Measurements from ENCODE around the gene CAPZB. TPM values are rescaled to one million over a fixed set of nuclear protein-coding genes. Genes with fewer than 3 reads are reported as not detected.
A peak's percentile ranks its signal among the peaks of the same experiment; 100 is the strongest.

The CAPZB gene
- total and polyA plus RNA-seq, 2 of the 4 experiments (the other 2 are of a cell fraction): 216 to 304 TPM

DNA sequence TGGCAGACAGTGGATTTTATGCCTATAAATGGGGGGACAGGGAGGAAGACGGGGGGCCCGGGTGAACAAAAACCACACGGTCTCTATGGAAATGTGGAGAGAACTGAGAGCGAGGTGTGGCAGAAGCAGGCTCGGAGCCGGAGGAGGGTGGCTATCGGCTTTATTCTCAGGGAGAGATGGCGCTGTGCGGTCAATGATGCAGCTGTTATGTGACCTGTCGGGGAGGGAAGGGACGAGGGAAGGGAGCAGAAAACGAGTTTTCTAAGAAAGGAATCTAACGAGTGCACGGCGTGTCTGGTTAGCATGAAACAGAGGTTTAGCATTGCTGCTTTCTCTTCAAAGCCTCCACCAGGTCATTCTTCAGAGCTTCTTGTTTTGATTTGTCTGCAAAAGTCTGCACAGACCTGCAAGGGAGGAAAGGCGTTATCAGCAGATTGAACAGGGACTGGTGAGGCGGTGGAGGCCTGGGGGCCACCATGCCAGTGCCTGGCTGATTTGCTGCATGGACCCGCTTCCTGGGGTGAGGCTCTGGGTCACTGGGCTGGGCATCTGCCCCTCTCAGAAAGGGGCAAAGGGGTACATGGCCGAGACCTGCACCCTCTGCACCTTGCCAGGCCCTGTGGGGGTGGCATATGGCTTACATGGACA lies 146.0 kb downstream of the CAPZB start:
- ATAC-seq (ENCODE audit: low read depth): no peak
- Histone ChIP-seq H3K36me3 (ENCODE audit: control insufficient read depth, insufficient read depth, low read length) (peaks cover 57% of the 10 kb centered on the region), H2AK5ac (ENCODE audit: low read depth, low read length) (no peak overlapping the region), H3K4me2 (ENCODE audit: low read depth, low read length) (no peak overlapping the region), H3K79me1 (ENCODE audit: low read depth in 1 of 2, low read length in 2 of 2) (peaks cover 7 to 24% of the 10 kb centered on the region in 2 experiments), H4K5ac (ENCODE audit: low read depth, low read length) (no peak overlapping the region), H3K9me1 (ENCODE audit: insufficient read depth, low read length) (peaks cover 6% of the 10 kb centered on the region; the same call in 1 of the 2 replicates), H2AFZ (replicated peaks; ENCODE audit: low read length, poor library complexity) (no peak overlapping the region), H2BK120ac (ENCODE audit: low read depth, low read length) (no peak overlapping the region), H3K27ac (ENCODE audit: insufficient read depth, low read length) (no peak overlapping the region), H4K91ac (ENCODE audit: insufficient read depth, low read depth, low read length) (no peak overlapping the region), H2BK15ac (ENCODE audit: low read depth, low read length) (no peak overlapping the region), H3K9ac (ENCODE audit: low read depth, low read length) (no peak overlapping the region), H4K8ac (ENCODE audit: low read depth in 2 of 2, low read length in 2 of 2) (no peak overlapping the region), H3K14ac (replicated peaks; ENCODE audit: low read depth, low read length) (no peak overlapping the region), H3K4me1 (ENCODE audit: control insufficient read depth, insufficient read depth, low read length) (no peaks in the 10 kb centered on the region), H3K9me3 (ENCODE audit: control insufficient read depth, insufficient read depth, low read length) (no peaks in the 10 kb centered on the region), H2AK9ac (replicated peaks; ENCODE audit: low read depth, low read length, poor library complexity) (peak overlapping the region; percentile 45), H3K56ac (ENCODE audit: extremely low read depth, insufficient read depth, low read length) (no peak overlapping the region), H3K23ac (ENCODE audit: low read depth, low read length) (no peak overlapping the region), H4K20me1 (ENCODE audit: insufficient read depth, low read length) (peaks cover 29% of the 10 kb centered on the region; the same call in 1 of the 2 replicates), H3K4me3 (ENCODE audit: insufficient read depth, low read depth, low read length) (no peak overlapping the region), H3K18ac (ENCODE audit: low read depth, low read length) (no peak overlapping the region), H3K27me3 (ENCODE audit: control insufficient read depth, insufficient read depth, low read length) (no peaks in the 10 kb centered on the region), H2BK5ac (ENCODE audit: low read depth, low read length, poor library complexity, severe bottlenecking) (no peak overlapping the region), H3K4ac (ENCODE audit: low read depth, low read length) (no peak overlapping the region), H2BK20ac (ENCODE audit: low read depth, low read length) (no peak overlapping the region)
- intact Hi-C loops (cut with micrococcal nuclease) (no loop called here), dilution Hi-C loops (cut with HindIII; ENCODE audit: low sequenced_read_pairs, unreplicated experiment) (no loop called here), in situ Hi-C loops (cut with MboI; ENCODE audit: low sequenced_read_pairs) (no loop called here)
- TF ChIP-seq MAFK (IDR thresholded peaks at IDR 0.05; ENCODE audit: low read depth, low read length) (no peak), RFX5 (IDR thresholded peaks at IDR 0.05; ENCODE audit: low read depth, low read length) (no peak), MXI1 (IDR thresholded peaks at IDR 0.05; ENCODE audit: borderline replicate concordance, low read depth, low read length) (no peak), POLR2A (IDR thresholded peaks at IDR 0.05; ENCODE audit: low read depth, low read length) (no peak), RCOR1 (IDR thresholded peaks at IDR 0.05; ENCODE audit: insufficient replicate concordance, low read length) (no peak), RAD21 (IDR thresholded peaks at IDR 0.05; ENCODE audit: low read length) (no peak), CHD1 (IDR thresholded peaks at IDR 0.05; ENCODE audit: low read depth, low read length) (no peak), MAZ (IDR thresholded peaks at IDR 0.05; ENCODE audit: borderline replicate concordance, low read depth, low read length) (no peak), NFE2L2 (IDR thresholded peaks at IDR 0.05; ENCODE audit: low read depth, low read length) (no peak), SMC3 (IDR thresholded peaks at IDR 0.05; ENCODE audit: low read depth, low read length) (no peak), CEBPB (IDR thresholded peaks at IDR 0.05; ENCODE audit: low read depth, low read length) (no peak), USF2 (IDR thresholded peaks at IDR 0.05; ENCODE audit: low read depth, low read length) (no peak), FOS (IDR thresholded peaks at IDR 0.05; ENCODE audit: low read depth, low read length) (no peak), BHLHE40 (IDR thresholded peaks at IDR 0.05; ENCODE audit: low read depth, low read length) (no peak)
- TF ChIP-seq, protein P1, sequence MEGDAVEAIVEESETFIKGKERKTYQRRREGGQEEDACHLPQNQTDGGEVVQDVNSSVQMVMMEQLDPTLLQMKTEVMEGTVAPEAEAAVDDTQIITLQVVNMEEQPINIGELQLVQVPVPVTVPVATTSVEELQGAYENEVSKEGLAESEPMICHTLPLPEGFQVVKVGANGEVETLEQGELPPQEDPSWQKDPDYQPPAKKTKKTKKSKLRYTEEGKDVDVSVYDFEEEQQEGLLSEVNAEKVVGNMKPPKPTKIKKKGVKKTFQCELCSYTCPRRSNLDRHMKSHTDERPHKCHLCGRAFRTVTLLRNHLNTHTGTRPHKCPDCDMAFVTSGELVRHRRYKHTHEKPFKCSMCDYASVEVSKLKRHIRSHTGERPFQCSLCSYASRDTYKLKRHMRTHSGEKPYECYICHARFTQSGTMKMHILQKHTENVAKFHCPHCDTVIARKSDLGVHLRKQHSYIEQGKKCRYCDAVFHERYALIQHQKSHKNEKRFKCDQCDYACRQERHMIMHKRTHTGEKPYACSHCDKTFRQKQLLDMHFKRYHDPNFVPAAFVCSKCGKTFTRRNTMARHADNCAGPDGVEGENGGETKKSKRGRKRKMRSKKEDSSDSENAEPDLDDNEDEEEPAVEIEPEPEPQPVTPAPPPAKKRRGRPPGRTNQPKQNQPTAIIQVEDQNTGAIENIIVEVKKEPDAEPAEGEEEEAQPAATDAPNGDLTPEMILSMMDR (conservative IDR thresholded peaks at IDR 0.05; ENCODE audit: low read depth, low read length): no peak
- TF ChIP-seq, protein P2, sequence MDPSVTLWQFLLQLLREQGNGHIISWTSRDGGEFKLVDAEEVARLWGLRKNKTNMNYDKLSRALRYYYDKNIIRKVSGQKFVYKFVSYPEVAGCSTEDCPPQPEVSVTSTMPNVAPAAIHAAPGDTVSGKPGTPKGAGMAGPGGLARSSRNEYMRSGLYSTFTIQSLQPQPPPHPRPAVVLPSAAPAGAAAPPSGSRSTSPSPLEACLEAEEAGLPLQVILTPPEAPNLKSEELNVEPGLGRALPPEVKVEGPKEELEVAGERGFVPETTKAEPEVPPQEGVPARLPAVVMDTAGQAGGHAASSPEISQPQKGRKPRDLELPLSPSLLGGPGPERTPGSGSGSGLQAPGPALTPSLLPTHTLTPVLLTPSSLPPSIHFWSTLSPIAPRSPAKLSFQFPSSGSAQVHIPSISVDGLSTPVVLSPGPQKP (IDR thresholded peaks at IDR 0.05; ENCODE audit: borderline replicate concordance, low read depth, low read length): no peak
- no peak for DNase-seq
- CTCF ChIA-PET: no interaction called here
- POLR2A ChIA-PET (ENCODE audit: unreplicated experiment): no interaction called here
- TSS peak; percentile 73 for BruUV-seq (replicated peaks)
- WGBS, 2 experiments (ENCODE audit: extremely low coverage in 2 of 2, insufficient read length in 1 of 2): 61% methylated on average over 14 of the region's 19 CpGs; no CpG with 5 or more reads in 1 of the 2 experiments
